Suprapubic skin (tissue), 4 donors: ENCODE measurements around the gene ARL5C. TPM values are rescaled to one million over a fixed set of nuclear protein-coding genes. Genes with fewer than 3 reads are reported as not detected.
"Not testable (repeated sequence)": the region's sequence is repeated elsewhere in the genome, so short reads cannot be mapped to it uniquely, and the experiment has no call there.

Experiments used
- DNase-seq, 2 donors: peaks; one replicate each; pipeline ENCODE4 v3.0.0-alpha.2; 2019; ENCODE audit warnings: low spot score in 2 of 2
- H3K27ac ChIP-seq: fragments of 200-600 bp; sonication (generic); one replicate; pipeline ENCODE4 v1.5.1; 2019
- H3K27me3 ChIP-seq: fragments of 200-600 bp; sonication (generic); one replicate; pipeline ENCODE4 v1.5.1; 2019
- H3K36me3 ChIP-seq: fragments of 200-600 bp; sonication (generic); one replicate; pipeline ENCODE4 v1.5.1; 2019
- H3K4me1 ChIP-seq: fragments of 200-600 bp; sonication (generic); one replicate; pipeline ENCODE4 v1.5.1; 2019
- H3K4me3 ChIP-seq: fragments of 200-600 bp; sonication (generic); one replicate; pipeline ENCODE4 v1.5.1; 2019; ENCODE audit warnings: mild to moderate bottlenecking
- H3K9me3 ChIP-seq: fragments of 200-600 bp; sonication (generic); one replicate; pipeline ENCODE4 v1.5.1; 2019
- CTCF ChIP-seq, 2 donors: fragments of 200-600 bp in 1 of 2; fragments of 450-650 bp in 1 of 2; sonication (generic) in 1 of 2; IDR thresholded peaks; one replicate each; pipeline ENCODE4 v1.5.1; 2016 to 2019; ENCODE audit warnings: antibody characterized with exemption in 2 of 2, mild to moderate bottlenecking in 1 of 2, moderate library complexity in 1 of 2
- EP300 ChIP-seq: sonication (generic); formaldehyde crosslinking; IDR thresholded peaks from one replicate; pipeline ENCODE4 v1.6.1; 2017; ENCODE audit warnings: antibody characterized with exemption
- POLR2A ChIP-seq, 2 donors: fragments of 450-650 bp; IDR thresholded peaks; one replicate each; pipeline ENCODE4 v1.6.1; 2017; ENCODE audit warnings: antibody characterized with exemption in 2 of 2, mild to moderate bottlenecking in 2 of 2, moderate library complexity in 2 of 2
- POLR2AphosphoS5 ChIP-seq, 3 donors: sonication (generic); formaldehyde crosslinking; IDR thresholded peaks; one replicate each; pipeline ENCODE4 v1.6.1; 2017; ENCODE audit warnings: antibody characterized with exemption in 3 of 3
- WGBS: methylation state at CpG from one replicate; pipeline ENCODE4 v1.1.5; 2018; 5-methylcytosine and 5-hydroxymethylcytosine counted together
- total RNA-seq, 4 donors: library from RNA; depleted of rRNA; stranded (reverse); fragments of >200 nt; gene quantifications; one replicate each; pipeline ENCODE4 v1.1.0, GENCODE V29; 2016

The ARL5C gene
- total RNA-seq, 4 donors from 2014 or later, result not detected

- no peaks in the 10 kb centered on the region for H3K9me3 ChIP-seq
- TF ChIP-seq POLR2AphosphoS5 (IDR thresholded peaks at IDR 0.05), result no peak
- TF ChIP-seq EP300, result no peak
- no peak for TF ChIP-seq POLR2A (IDR thresholded peaks at IDR 0.05)
- no peak for TF ChIP-seq CTCF (IDR thresholded peaks at IDR 0.05)
- WGBS, result 73% methylated on average over 5 of the region's 6 CpGs
- H3K27ac ChIP-seq, result no peak overlapping the region
- no peak for DNase-seq
- H3K4me1 ChIP-seq, result peaks cover 18% of the 10 kb centered on the region
- no peaks in the 10 kb centered on the region for H3K27me3 ChIP-seq
- no peak overlapping the region for H3K4me3 ChIP-seq
- no peaks in the 10 kb centered on the region for H3K36me3 ChIP-seq
Measured at GRCh38 chr17:39134878-39135277, 31.1 kb downstream of the ARL5C start.

GRCh38 chr17:39132192-39132610, 33.8 kb downstream of the ARL5C start:
- no peaks in the 10 kb centered on the region for H3K27me3 ChIP-seq
- no peak overlapping the region for H3K4me3 ChIP-seq
- no peaks in the 10 kb centered on the region for H3K9me3 ChIP-seq
- no peak for TF ChIP-seq EP300
- TF ChIP-seq POLR2A (IDR thresholded peaks at IDR 0.05), result no peak
- no peak for TF ChIP-seq CTCF (IDR thresholded peaks at IDR 0.05)
- TF ChIP-seq POLR2AphosphoS5 (IDR thresholded peaks at IDR 0.05), result no peak
- DNase-seq, result no peak
- 76% methylated on average over 7 of the region's 7 CpGs for WGBS
- H3K27ac ChIP-seq, result no peak overlapping the region
- no peaks in the 10 kb centered on the region for H3K36me3 ChIP-seq
- H3K4me1 ChIP-seq, result no peaks in the 10 kb centered on the region

DNA sequence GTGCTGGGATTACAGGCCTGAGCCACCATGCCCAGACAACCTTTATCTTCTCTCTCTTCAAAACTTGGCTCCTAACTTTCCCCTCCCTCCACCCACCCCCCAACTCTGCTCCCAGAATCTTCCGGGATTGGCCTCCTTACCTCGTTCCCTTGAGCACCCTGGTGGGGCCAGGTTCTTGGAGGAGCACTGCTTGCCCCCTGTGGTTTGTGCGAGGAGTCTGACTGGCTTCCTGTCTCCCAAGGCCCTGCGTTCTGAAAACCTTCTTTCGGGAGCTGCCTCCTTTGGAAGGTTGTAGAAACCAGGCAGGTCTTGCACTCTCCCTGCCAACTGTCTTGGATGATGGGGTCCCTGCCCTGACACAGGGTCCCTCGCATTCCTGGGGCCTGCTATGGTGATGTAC, 34.3 kb downstream of the ARL5C start:
- Histone ChIP-seq H3K4me3 (no peak overlapping the region), H3K27ac (no peak overlapping the region), H3K4me1 (no peaks in the 10 kb centered on the region), H3K36me3 (no peaks in the 10 kb centered on the region), H3K27me3 (no peaks in the 10 kb centered on the region), H3K9me3 (no peaks in the 10 kb centered on the region)
- TF ChIP-seq EP300 (no peak), POLR2AphosphoS5 (IDR thresholded peaks at IDR 0.05) (no peak), POLR2A (IDR thresholded peaks at IDR 0.05) (no peak), CTCF (IDR thresholded peaks at IDR 0.05) (no peak)
- no peak for DNase-seq
- WGBS, result 86% methylated on average over 6 of the region's 6 CpGs

- WGBS, result 93% methylated on average over 3 of the region's 3 CpGs
- H3K27me3 ChIP-seq, result no peaks in the 10 kb centered on the region
- H3K36me3 ChIP-seq, result no peaks in the 10 kb centered on the region
- H3K9me3 ChIP-seq, result no peaks in the 10 kb centered on the region
- no peak overlapping the region for H3K4me3 ChIP-seq
- H3K4me1 ChIP-seq, result no peaks in the 10 kb centered on the region
- H3K27ac ChIP-seq, result no peak overlapping the region
- TF ChIP-seq POLR2A (IDR thresholded peaks at IDR 0.05) (no peak), POLR2AphosphoS5 (IDR thresholded peaks at IDR 0.05) (no peak), EP300 (no peak), CTCF (IDR thresholded peaks at IDR 0.05) (no peak)
- DNase-seq, result no peak
Measured at GRCh38 chr17:39130205-39130604, 35.8 kb downstream of the ARL5C start.

DNA sequence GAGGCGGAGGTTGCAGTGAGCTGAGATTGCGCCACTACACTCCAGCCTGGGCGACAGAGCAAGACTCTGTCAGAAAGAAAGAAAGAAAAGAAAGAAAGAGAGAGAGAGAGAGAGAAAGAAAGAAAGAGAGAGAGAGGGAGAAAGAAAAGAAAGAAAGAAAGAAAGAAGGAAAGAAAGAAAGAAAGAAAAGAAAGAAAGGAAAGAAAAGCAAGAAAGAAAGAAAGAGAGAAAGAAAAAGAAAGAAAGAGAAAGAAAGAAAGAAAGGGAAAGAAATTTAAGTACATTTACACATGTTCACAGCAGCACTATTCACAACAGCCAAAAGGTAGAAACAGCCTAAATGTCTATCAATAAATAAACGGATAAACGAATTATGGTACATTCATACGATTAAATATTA, 36.4 kb downstream of the ARL5C start:
- H3K36me3 ChIP-seq, H3K4me3 ChIP-seq, H3K4me1 ChIP-seq, H3K9me3 ChIP-seq, DNase-seq, H3K27ac ChIP-seq, H3K27me3 ChIP-seq: not testable (repeated sequence)
- 88% methylated on average over 6 of the region's 6 CpGs for WGBS

DNA sequence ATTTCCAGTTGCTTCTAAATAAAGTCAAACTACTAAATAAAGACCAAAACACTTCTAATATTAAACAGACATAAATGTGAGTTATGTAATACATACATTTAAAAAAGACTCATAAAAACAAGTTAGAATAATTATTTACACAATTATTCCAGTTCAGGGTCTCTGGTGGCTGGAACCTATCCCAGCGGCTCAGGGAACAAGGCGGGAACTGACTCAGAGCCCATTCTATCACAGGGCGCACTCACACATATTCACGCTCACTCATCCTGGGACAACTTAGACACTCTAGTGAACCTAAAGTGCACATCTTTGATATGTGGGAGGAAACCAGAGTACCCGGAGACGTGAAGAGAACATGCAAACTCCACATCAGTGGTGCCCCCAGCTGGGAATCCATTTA, 39.5 kb downstream of the ARL5C start:
- H3K27me3 ChIP-seq, result no peaks in the 10 kb centered on the region
- no peak for DNase-seq
- no peak overlapping the region for H3K27ac ChIP-seq
- WGBS, result 86% methylated on average over 6 of the region's 6 CpGs
- H3K4me3 ChIP-seq, result no peak overlapping the region
- no peaks in the 10 kb centered on the region for H3K9me3 ChIP-seq
- no peaks in the 10 kb centered on the region for H3K36me3 ChIP-seq
- TF ChIP-seq POLR2A (IDR thresholded peaks at IDR 0.05) (no peak), EP300 (no peak), POLR2AphosphoS5 (IDR thresholded peaks at IDR 0.05) (no peak), CTCF (IDR thresholded peaks at IDR 0.05) (no peak)
- no peaks in the 10 kb centered on the region for H3K4me1 ChIP-seq
